A673 (cell line): ENCODE results near the gene GPR142. TPM values are rescaled to one million over a fixed set of nuclear protein-coding genes. Genes with fewer than 3 reads are reported as not detected.

Source experiments
- BruUV-seq: library from RNA; stranded (reverse); fragments of 400-500 nt; replicated peaks from 2 replicates; lab custom pipeline; 2021; lab: Mats Ljungman, UMichigan
- CTCF ChIA-PET: fragments of 300-600 bp; sonication (Branson Sonifier 250); formaldehyde crosslinking; loops from one replicate; lab custom pipeline; 2022; ENCODE audit warnings: antibody characterized with exemption; lab: Charles Lee
- POLR2A ChIA-PET: fragments of 300-600 bp; sonication (Branson Sonifier 250); formaldehyde crosslinking; loops from one replicate; lab custom pipeline; 2022; ENCODE audit warnings: antibody characterized with exemption; ENCODE audit not compliant: low non-redundant PET; lab: Charles Lee
- DNase-seq: peaks from one replicate; pipeline ENCODE4 v3.0.0-alpha.2; 2015; ENCODE audit warnings: low spot score
- H3K27ac ChIP-seq: fragments of 200-600 bp; sonication (generic); 2 replicates; pipeline ENCODE4 v1.5.1; 2016; ENCODE audit warnings: mixed run types, low read depth, mild to moderate bottlenecking, mixed read lengths, antibody characterized with exemption, low read length; ENCODE audit not compliant: poor library complexity, severe bottlenecking
- H3K27me3 ChIP-seq: fragments of 200-600 bp; sonication (generic); replicated peaks from 2 replicates; pipeline ENCODE4 v1.6.1; 2017; ENCODE audit warnings: mixed run types, low read depth, mild to moderate bottlenecking, mixed read lengths, antibody characterized with exemption, low read length; ENCODE audit not compliant: insufficient read depth, poor library complexity
- H3K36me3 ChIP-seq: fragments of 200-600 bp; sonication (generic); 2 replicates; pipeline ENCODE4 v1.6.1; 2016; ENCODE audit warnings: mixed run types, mild to moderate bottlenecking, mixed read lengths, antibody characterized with exemption, low read length; ENCODE audit not compliant: insufficient read depth, poor library complexity, severe bottlenecking
- H3K4me1 ChIP-seq: fragments of 200-600 bp; sonication (generic); 2 replicates; pipeline ENCODE4 v1.6.1; 2017; ENCODE audit warnings: mixed run types, mild to moderate bottlenecking, mixed read lengths, antibody characterized with exemption, low read length; ENCODE audit not compliant: insufficient read depth, poor library complexity, severe bottlenecking
- H3K4me3 ChIP-seq: fragments of 200-600 bp; sonication (generic); 2 replicates; pipeline ENCODE4 v1.5.1; 2016; ENCODE audit warnings: low read depth, mixed run types, mild to moderate bottlenecking, mixed read lengths, low read length; ENCODE audit not compliant: poor library complexity, severe bottlenecking
- H3K9me3 ChIP-seq: fragments of 200-600 bp; sonication (generic); 2 replicates; pipeline ENCODE4 v1.6.1; 2016; ENCODE audit warnings: mixed run types, low read depth, mild to moderate bottlenecking, mixed read lengths, antibody characterized with exemption, low read length; ENCODE audit not compliant: poor library complexity, severe bottlenecking
- EZH2 ChIP-seq: fragments of 200-600 bp; sonication (generic); IDR thresholded peaks from 2 replicates; pipeline ENCODE4 v1.6.1; 2017; ENCODE audit warnings: borderline replicate concordance, low read depth, mild to moderate bottlenecking, mixed read lengths, antibody characterized with exemption, low read length; ENCODE audit not compliant: poor library complexity, severe bottlenecking
- intact Hi-C: fragments of 100-400 bp; cut with micrococcal nuclease; formaldehyde crosslinking; loops from one replicate; pipeline ENCODE4 v1.10.0; 2022; ENCODE audit not compliant: unreplicated experiment
- total RNA-seq: library from RNA; stranded (reverse); gene quantifications from 2 replicates; pipeline ENCODE4 v1.2.3, GENCODE V29; 2021
- TF ChIP-seq, protein P1 (sequence below): fragments of 300-800, 200-600 bp; sonication (generic); conservative IDR thresholded peaks from 2 replicates; pipeline ENCODE4 v1.5.1; 2017; ENCODE audit warnings: low read depth, mild to moderate bottlenecking, antibody characterized with exemption, low read length, moderate library complexity, mixed read lengths

Gene GPR142
- total RNA-seq, 1 experiment from 2014 or later, result 0.24 TPM

DNA sequence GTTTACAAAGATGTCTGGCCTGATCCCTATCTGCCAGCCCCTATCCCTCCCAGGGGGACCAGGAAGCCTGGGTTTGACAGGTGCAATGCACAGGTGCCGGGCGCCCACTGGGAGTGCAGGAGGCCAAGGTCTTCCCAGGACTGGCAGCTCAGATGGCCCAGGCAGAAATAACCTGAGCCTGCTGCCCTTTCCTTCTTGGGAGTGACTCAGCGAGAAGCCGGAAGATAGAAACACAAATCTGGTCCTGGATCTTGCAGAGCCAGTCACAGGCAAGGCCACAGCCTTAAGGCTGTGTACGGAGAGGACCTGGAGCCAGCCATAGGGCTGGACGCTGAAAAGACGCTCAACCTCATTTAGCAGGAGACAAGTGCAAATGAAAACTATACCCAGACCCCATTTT, 27.7 kb downstream of the GPR142 start:
- ChIA-PET CTCF (no interaction called here), POLR2A (no interaction called here)
- no peaks in the 10 kb centered on the region for H3K36me3 ChIP-seq
- no peaks in the 10 kb centered on the region for H3K27me3 ChIP-seq
- TF ChIP-seq, protein P1, sequence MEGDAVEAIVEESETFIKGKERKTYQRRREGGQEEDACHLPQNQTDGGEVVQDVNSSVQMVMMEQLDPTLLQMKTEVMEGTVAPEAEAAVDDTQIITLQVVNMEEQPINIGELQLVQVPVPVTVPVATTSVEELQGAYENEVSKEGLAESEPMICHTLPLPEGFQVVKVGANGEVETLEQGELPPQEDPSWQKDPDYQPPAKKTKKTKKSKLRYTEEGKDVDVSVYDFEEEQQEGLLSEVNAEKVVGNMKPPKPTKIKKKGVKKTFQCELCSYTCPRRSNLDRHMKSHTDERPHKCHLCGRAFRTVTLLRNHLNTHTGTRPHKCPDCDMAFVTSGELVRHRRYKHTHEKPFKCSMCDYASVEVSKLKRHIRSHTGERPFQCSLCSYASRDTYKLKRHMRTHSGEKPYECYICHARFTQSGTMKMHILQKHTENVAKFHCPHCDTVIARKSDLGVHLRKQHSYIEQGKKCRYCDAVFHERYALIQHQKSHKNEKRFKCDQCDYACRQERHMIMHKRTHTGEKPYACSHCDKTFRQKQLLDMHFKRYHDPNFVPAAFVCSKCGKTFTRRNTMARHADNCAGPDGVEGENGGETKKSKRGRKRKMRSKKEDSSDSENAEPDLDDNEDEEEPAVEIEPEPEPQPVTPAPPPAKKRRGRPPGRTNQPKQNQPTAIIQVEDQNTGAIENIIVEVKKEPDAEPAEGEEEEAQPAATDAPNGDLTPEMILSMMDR, result no peak
- no peak for TF ChIP-seq EZH2
- DNase-seq, result no peak
- H3K27ac ChIP-seq, result no peak overlapping the region
- intact Hi-C loops, result no loop called here
- H3K4me1 ChIP-seq, result peaks cover 11% of the 10 kb centered on the region
- BruUV-seq, result no TSS peak
- H3K4me3 ChIP-seq, result no peak overlapping the region
- no peaks in the 10 kb centered on the region for H3K9me3 ChIP-seq

DNA sequence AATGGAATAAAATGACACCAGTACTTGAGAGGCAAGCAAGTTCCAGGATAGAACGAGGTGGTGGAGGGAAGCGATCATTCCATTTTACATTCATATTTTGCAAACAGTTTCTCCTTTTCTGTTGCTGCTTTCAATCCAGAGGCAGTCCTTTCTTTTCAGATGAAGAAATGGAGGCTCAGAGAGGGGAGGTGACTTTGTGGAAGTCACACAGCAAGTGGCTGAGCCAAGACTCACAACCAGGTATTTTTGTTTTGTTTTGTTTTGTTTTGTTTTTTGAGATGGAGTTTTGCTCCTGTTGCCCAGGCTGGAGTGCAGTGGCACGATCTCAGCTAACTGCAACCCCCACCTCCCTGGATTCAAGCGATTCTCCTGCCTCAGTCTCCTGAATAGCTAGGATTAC, 29.3 kb downstream of the GPR142 start:
- DNase-seq, result no peak
- Histone ChIP-seq H3K36me3 (no peaks in the 10 kb centered on the region), H3K4me3 (no peak overlapping the region), H3K27ac (no peak overlapping the region), H3K27me3 (no peaks in the 10 kb centered on the region), H3K9me3 (no peaks in the 10 kb centered on the region), H3K4me1 (peaks cover 11% of the 10 kb centered on the region)
- TF ChIP-seq EZH2, result no peak
- TF ChIP-seq, protein P1, result no peak
- ChIA-PET CTCF (no interaction called here), POLR2A (no interaction called here)
- intact Hi-C loops, result no loop called here
- no TSS peak for BruUV-seq

DNA sequence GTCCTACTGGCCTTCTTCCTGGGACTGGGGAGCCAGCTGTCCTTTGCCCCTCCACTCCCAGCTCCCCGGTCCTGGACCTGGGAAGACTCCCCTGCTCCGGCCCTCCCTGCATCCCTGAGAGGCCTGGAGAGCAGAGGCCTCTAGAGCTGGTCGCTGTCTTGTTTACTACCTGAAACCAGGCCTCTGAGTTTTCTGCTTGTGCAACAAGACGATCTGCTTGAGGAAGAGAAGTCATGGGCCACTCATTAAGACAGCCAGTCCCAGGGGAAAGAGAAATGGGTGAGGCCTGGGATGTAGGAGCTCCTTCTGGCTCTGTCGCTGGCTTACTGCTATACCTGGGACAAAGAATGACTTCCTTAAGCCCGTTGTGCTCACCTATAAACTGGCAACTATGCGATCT, 34.7 kb downstream of the GPR142 start:
- BruUV-seq, result no TSS peak

More for the DNA sequence above, 34.7 kb downstream of the GPR142 start:
- H3K36me3 ChIP-seq, result no peaks in the 10 kb centered on the region
- H3K27ac ChIP-seq, result no peak overlapping the region
- no peak overlapping the region for H3K4me3 ChIP-seq
- ChIA-PET POLR2A (no interaction called here), CTCF (no interaction called here)
- no peak for DNase-seq
- intact Hi-C loops, result no loop called here
- no peaks in the 10 kb centered on the region for H3K9me3 ChIP-seq
- TF ChIP-seq, protein P1, result no peak
- TF ChIP-seq EZH2, result no peak
- no peaks in the 10 kb centered on the region for H3K27me3 ChIP-seq
- H3K4me1 ChIP-seq, result no peaks in the 10 kb centered on the region
